Sigmoid colon (tissue), 7 donors: ENCODE results near the gene THAP5. TPM values are rescaled to one million over a fixed set of nuclear protein-coding genes. Genes with fewer than 3 reads are reported as not detected.

Experiments used
- DNase-seq: peaks from one replicate; pipeline ENCODE4 v3.0.0-alpha.2; 2019
- H3K27ac ChIP-seq, 4 donors: fragments of 200-600 bp; sonication (generic); one replicate each; pipeline ENCODE4 v1.5.1; 2016 to 2019; ENCODE audit warnings: mild to moderate bottlenecking in 1 of 4
- H3K27me3 ChIP-seq, 3 donors: fragments of 200-600 bp; sonication (generic); one replicate each; pipeline ENCODE4 v1.5.1; 2019; ENCODE audit warnings: mild to moderate bottlenecking in 1 of 3
- H3K36me3 ChIP-seq, 4 donors: fragments of 200-600 bp; sonication (generic); one replicate each; pipeline ENCODE4 v1.5.1; 2016 to 2019
- H3K4me1 ChIP-seq, 4 donors: fragments of 200-600 bp; sonication (generic); one replicate each; pipeline ENCODE4 v1.5.1; 2017 to 2019
- H3K4me3 ChIP-seq, 4 donors: fragments of 200-600 bp; sonication (generic); one replicate each; pipeline ENCODE4 v1.5.1; 2017 to 2019; ENCODE audit warnings: mild to moderate bottlenecking in 2 of 4, moderate library complexity in 1 of 4
- H3K9me3 ChIP-seq, 4 donors: fragments of 200-600 bp in 3 of 4; sonication (generic) in 3 of 4; one replicate each; pipeline versions ENCODE4 v1.5.1 to v1.6.1; 2013 to 2019
- CTCF ChIP-seq, 4 experiments: fragments of 450-650 bp in 3 of 4; fragments of 200-600 bp in 1 of 4; IDR thresholded peaks; one replicate each; pipeline ENCODE4 v1.5.1; 2016 to 2019; ENCODE audit warnings: antibody characterized with exemption in 4 of 4, mild to moderate bottlenecking in 3 of 4, moderate library complexity in 2 of 4
- EP300 ChIP-seq, 4 donors: sonication (generic); formaldehyde crosslinking; IDR thresholded peaks; one replicate each; pipeline ENCODE4 v1.6.1; 2017; ENCODE audit warnings: antibody characterized with exemption in 4 of 4
- POLR2A ChIP-seq, 2 donors: fragments of 450-650 bp; IDR thresholded peaks; one replicate each; pipeline ENCODE4 v1.6.1; 2016; ENCODE audit warnings: antibody characterized with exemption in 2 of 2, mild to moderate bottlenecking in 2 of 2, moderate library complexity in 2 of 2
- POLR2AphosphoS5 ChIP-seq, 4 donors: sonication (generic); formaldehyde crosslinking; IDR thresholded peaks; one replicate each; pipeline ENCODE4 v1.6.1; 2017; ENCODE audit warnings: antibody characterized with exemption in 4 of 4
- WGBS, 2 donors: extraction: QIAGEN DNeasy Blood & Tissue Kit; methylation state at CpG; one replicate each; pipeline ENCODE4 v1.1.7; 2013; 5-methylcytosine and 5-hydroxymethylcytosine counted together
- intact Hi-C: fragments of 100-400 bp; cut with DNase I; formaldehyde crosslinking; loops from one replicate; pipeline ENCODE4 v1.15.1; 2023
- polyA plus RNA-seq, 3 donors: library from polyadenylated mRNA; stranded (reverse); fragments of 200-250 nt; gene quantifications; one replicate each; pipeline ENCODE4 v1.2.3, GENCODE V29; 2013
- total RNA-seq, 4 donors: library from RNA; depleted of rRNA; stranded (reverse); fragments of >200 nt; gene quantifications; one replicate each; pipeline ENCODE4 v1.1.0, GENCODE V29; 2016
- donor health status: healthy with polysubstance abuse.
- donor health status: Bipolar disorder and iron deficiency.
- donor health status: healthy.

THAP5 gene
- total and polyA plus RNA-seq, 7 donors: 9.6 to 37.1 (median 28.5) TPM

GRCh38 chr7:108575156-108575555 is 5.7 kb upstream of the THAP5 start:
- no peak overlapping the region for H3K4me3 ChIP-seq
- no peak overlapping the region for H3K27ac ChIP-seq
- TF ChIP-seq POLR2AphosphoS5 (IDR thresholded peaks at IDR 0.05) (no peak), CTCF (IDR thresholded peaks at IDR 0.05) (no peak), POLR2A (IDR thresholded peaks at IDR 0.05) (no peak), EP300 (IDR thresholded peaks at IDR 0.05) (no peak)
- no peaks in the 10 kb centered on the region for H3K27me3 ChIP-seq
- intact Hi-C loops: no loop called here
- peaks cover 0 to 29% (median 7%) of the 10 kb centered on the region in 4 donors for H3K36me3 ChIP-seq
- peaks cover 0 to 17% (median 14%) of the 10 kb centered on the region in 4 donors for H3K4me1 ChIP-seq
- no peak for DNase-seq
- WGBS, 2 donors: 93 to 96% methylated on average over 2 of the region's 2 CpGs
- no peaks in the 10 kb centered on the region for H3K9me3 ChIP-seq

GRCh38 chr7:108572480-108572879 is 3.0 kb upstream of the THAP5 start:
- TF ChIP-seq POLR2A (IDR thresholded peaks at IDR 0.05): no peak
- TF ChIP-seq CTCF (IDR thresholded peaks at IDR 0.05): no peak
- TF ChIP-seq EP300 (IDR thresholded peaks at IDR 0.05): no peak
- no peak for TF ChIP-seq POLR2AphosphoS5 (IDR thresholded peaks at IDR 0.05)
- Histone ChIP-seq H3K36me3 (peaks cover 0 to 18% (median 0%) of the 10 kb centered on the region in 4 donors), H3K9me3 (no peaks in the 10 kb centered on the region), H3K4me1 (peaks cover 0 to 32% (median 25%) of the 10 kb centered on the region in 4 donors), H3K27me3 (no peaks in the 10 kb centered on the region), H3K27ac (no peak overlapping the region), H3K4me3 (no peak overlapping the region)
- DNase-seq: no peak
- intact Hi-C loops: no loop called here
- WGBS, 2 donors: 92 to 94% methylated on average over 2 of the region's 2 CpGs

DNA sequence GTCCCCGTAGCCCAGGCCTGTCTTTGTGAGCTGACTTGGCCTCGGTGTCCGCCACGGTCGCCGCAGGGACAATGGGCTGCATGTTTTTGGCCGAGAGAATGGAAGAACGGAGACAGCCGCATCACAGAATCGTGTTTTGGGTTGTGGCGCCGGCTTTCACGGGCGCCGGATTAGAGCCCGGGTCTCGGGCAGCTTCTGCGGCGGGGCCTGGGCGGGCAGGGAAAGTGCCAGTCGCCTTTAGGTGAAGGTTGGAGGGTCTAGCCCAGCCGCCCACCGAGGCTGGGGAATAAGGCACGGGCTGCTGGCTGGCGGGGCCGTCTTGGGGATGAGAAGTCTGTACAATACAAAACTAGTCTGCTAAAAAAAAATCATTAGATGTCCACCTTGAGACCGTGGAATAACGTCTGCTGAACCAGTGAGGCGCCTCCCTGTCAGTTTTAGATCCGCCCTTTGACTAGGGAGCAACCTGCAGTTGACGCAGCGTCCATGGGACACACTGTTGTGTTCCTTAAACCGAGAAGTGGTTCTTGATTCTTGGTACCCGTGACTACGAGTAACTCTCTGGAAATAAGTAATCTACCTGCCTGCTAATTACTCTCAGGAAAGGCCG is 745 bp upstream of the THAP5 start:
- intact Hi-C loops: no loop called here
- peak; percentile 68 for DNase-seq
- WGBS, 2 donors: 0% methylated on average over 36 of the region's 36 CpGs
- Histone ChIP-seq H3K9me3 (no peaks in the 10 kb centered on the region), H3K4me3 (peak overlapping the region; percentile 79 to 90 (median 84)), H3K27ac (peak overlapping the region; percentile 97 to 99 (median 98)), H3K4me1 (peaks cover 0 to 37% (median 26%) of the 10 kb centered on the region in 4 donors), H3K27me3 (no peaks in the 10 kb centered on the region), H3K36me3 (peaks cover 0 to 26% (median 2%) of the 10 kb centered on the region in 4 donors)
- TF ChIP-seq POLR2A (IDR thresholded peaks at IDR 0.05): peak in 1 of 2 donors; percentile 8
- peak in 3 of 4 donors; percentile 25 to 38 (median 34) for TF ChIP-seq POLR2AphosphoS5 (IDR thresholded peaks at IDR 0.05)
- TF ChIP-seq EP300 (IDR thresholded peaks at IDR 0.05): no peak
- TF ChIP-seq CTCF (IDR thresholded peaks at IDR 0.05): no peak

DNA sequence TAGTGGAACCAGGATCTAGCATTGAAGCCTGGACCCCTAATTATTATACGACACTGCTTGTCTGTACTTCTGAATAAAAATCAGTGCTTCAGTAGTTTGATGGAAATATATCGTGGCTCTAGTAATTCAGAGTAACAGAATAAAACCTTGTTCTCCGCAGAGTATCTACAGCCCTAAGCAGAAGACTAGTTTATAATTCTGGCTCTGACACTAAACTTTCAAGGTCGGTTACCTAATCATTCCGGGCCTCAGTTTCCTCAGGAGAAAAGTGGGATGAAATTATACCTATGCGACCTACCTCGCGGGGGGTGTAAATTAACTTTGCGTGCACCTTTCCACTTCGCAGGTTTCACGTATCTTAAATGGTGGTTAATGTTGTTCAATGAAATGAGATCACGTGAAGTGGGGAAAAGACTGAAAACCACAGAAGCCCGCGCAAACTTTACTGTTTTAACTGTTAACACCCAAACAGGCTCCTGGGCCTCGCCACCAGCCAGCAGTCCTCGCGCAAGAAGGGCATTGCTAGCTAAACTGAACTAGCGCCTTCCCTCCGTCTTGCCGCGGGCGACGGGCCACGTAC is 615 bp downstream of the THAP5 start:
- DNase-seq: no peak
- H3K36me3 ChIP-seq: peaks cover 0 to 32% (median 4%) of the 10 kb centered on the region in 4 donors
- intact Hi-C loops: loop anchor here (1.0 kb wide), 1 partner anchor 43 kb away; the partner anchor contains the start of gene PNPLA8
- TF ChIP-seq EP300 (IDR thresholded peaks at IDR 0.05): no peak
- no peak for TF ChIP-seq CTCF (IDR thresholded peaks at IDR 0.05)
- no peak for TF ChIP-seq POLR2A (IDR thresholded peaks at IDR 0.05)
- TF ChIP-seq POLR2AphosphoS5 (IDR thresholded peaks at IDR 0.05): no peak
- H3K27ac ChIP-seq: peak overlapping the region; percentile 97 to 99 (median 98)
- H3K4me1 ChIP-seq: peaks cover 0 to 37% (median 26%) of the 10 kb centered on the region in 4 donors
- no peaks in the 10 kb centered on the region for H3K27me3 ChIP-seq
- H3K9me3 ChIP-seq: no peaks in the 10 kb centered on the region
- 8 to 9% methylated on average over 24 of the region's 24 CpGs for WGBS, 2 donors
- H3K4me3 ChIP-seq: peak overlapping the region; percentile 79 to 90 (median 84)
